Stimulated activated CD4-positive, alpha-beta T cell treated with anti-CD3 and anti-CD28 coated beads, TNF-alpha, amount 100 ng/mL, for 48 hours (primary cell): ENCODE data around the gene AP2B1.
"Not testable (repeated sequence)": the region's sequence is repeated elsewhere in the genome, so short reads cannot be mapped to it uniquely, and the experiment has no call there.

Source experiments
- DNase-seq, 3 donors: peaks; one replicate each; pipeline ENCODE4 v3.0.0-alpha.2; 2020; ENCODE audit warnings: low read depth in 3 of 3

Gene AP2B1

GRCh38 chr17:35575759-35576158 is 11.4 kb upstream of the AP2B1 start:
- DNase-seq = no peak

GRCh38 chr17:35577830-35578196 is 9.3 kb upstream of the AP2B1 start:
- DNase-seq = no peak

GRCh38 chr17:35578197-35578928 is 8.8 kb upstream of the AP2B1 start, which contains the start of gene PEX12:
TSS of gene PEX12 (minus strand) at chr17:35578571. CDS start at chr17:35578021, 550 bp downstream.
- peak; percentile 76 to 78 (median 77) for DNase-seq

- no peak for DNase-seq
Measured at GRCh38 chr17:35578929-35579432, 8.1 kb upstream of the AP2B1 start.

- no peak for DNase-seq
Measured at GRCh38 chr17:35584061-35584460, 3.1 kb upstream of the AP2B1 start.

GRCh38 chr17:35586569-35587073 is 501 bp upstream of the AP2B1 start:
- no peak for DNase-seq

GRCh38 chr17:35588196-35588920 is 1.2 kb downstream of the AP2B1 start:
- DNase-seq = no peak

GRCh38 chr17:35596072-35596471 is 8.9 kb downstream of the AP2B1 start:
- no peak for DNase-seq

GRCh38 chr17:35596530-35597233 is 9.6 kb downstream of the AP2B1 start:
- DNase-seq = no peak

- no peak for DNase-seq
Measured at GRCh38 chr17:35597604-35598003, 10.5 kb downstream of the AP2B1 start.

- no peak for DNase-seq
Measured at GRCh38 chr17:35603674-35604073, 16.6 kb downstream of the AP2B1 start.

GRCh38 chr17:35605678-35606077 is 18.6 kb downstream of the AP2B1 start:
- DNase-seq = no peak

- no peak for DNase-seq
Measured at GRCh38 chr17:35607239-35607847, 20.2 kb downstream of the AP2B1 start.

GRCh38 chr17:35609831-35610230 is 22.7 kb downstream of the AP2B1 start:
- DNase-seq = no peak

- DNase-seq = not testable (repeated sequence)
Measured at GRCh38 chr17:35610746-35611145, 23.6 kb downstream of the AP2B1 start.

- no peak for DNase-seq
Measured at GRCh38 chr17:35612924-35613521, 25.9 kb downstream of the AP2B1 start.

- DNase-seq = no peak
Measured at GRCh38 chr17:35614810-35615209, 27.7 kb downstream of the AP2B1 start.

- DNase-seq = no peak
Measured at GRCh38 chr17:35616536-35616935, 29.4 kb downstream of the AP2B1 start.

- DNase-seq = no peak
Measured at GRCh38 chr17:35617505-35617904, 30.4 kb downstream of the AP2B1 start.

GRCh38 chr17:35618628-35619027 is 31.5 kb downstream of the AP2B1 start:
- no peak for DNase-seq

- no peak for DNase-seq
Measured at GRCh38 chr17:35621768-35622167, 34.6 kb downstream of the AP2B1 start.
